ENCODE measurements around the gene ZNF746.
"Not testable (repeated sequence)": the region's sequence is repeated elsewhere in the genome, so short reads cannot be mapped to it uniquely, and the experiment has no call there.

Gene ZNF746

DNA sequence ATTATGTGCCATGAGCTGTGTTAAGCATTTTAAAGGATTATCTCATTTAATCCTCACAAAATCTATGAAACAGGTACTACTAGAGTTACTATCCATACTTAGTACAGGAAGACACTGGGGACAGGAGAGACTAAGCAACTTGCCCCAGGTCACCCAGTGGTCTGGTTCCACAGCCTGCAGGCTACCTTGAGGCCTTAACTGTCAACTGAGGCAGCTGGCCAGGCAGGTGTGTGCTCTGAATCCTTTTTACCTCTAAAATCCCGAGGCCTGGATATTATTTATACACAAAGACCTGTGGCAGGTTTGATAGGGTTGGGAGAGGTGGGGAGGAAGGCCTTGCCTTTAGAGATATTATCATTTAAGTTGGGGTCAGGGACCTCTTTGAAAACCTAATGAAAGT lies 39.8 kb downstream of the ZNF746 start:
- no peak for DNase-seq

DNA sequence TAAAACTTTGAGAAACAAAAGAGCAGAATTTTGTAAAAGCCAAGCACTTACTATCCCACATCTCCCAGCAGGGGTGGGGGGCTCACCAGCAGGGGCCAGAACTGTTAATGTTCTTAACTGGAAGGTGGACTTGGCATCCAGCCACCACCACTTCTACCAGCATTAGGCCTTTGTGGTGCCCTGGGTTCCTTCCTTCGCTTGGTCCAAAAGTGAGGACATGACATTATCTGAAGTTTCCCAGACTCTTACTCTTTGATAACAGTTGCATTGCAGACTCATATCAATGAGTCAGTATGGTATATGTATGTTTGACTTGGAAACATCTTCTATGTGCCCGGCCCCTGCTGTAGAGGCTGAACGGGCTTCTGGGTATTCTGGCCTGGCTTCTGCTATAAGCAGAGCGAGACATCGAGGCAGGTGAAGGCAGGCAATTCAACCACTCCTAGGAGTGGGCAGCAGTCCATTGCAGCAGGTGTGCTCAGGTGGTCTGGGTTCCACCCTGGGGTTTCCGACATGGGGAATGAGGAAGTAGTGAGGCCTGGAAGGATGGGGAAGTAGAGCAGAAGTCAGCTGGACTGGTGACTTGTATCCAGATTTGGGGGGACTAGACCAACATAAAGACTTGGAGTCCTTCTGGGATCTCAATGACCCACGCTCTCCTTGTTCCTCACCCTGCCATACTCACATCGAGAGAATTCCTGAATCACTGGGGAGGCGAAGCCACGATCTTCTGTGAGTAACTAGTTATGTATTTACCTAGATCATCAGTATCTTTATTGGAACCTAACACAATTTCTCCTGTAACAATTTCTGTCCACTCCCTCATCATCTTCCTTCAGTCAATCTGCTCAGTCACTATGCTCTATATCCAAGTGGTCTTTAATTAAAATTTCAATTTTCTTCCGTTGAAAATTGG lies 40.8 kb downstream of the ZNF746 start:
- DNase-seq = no peak

DNA sequence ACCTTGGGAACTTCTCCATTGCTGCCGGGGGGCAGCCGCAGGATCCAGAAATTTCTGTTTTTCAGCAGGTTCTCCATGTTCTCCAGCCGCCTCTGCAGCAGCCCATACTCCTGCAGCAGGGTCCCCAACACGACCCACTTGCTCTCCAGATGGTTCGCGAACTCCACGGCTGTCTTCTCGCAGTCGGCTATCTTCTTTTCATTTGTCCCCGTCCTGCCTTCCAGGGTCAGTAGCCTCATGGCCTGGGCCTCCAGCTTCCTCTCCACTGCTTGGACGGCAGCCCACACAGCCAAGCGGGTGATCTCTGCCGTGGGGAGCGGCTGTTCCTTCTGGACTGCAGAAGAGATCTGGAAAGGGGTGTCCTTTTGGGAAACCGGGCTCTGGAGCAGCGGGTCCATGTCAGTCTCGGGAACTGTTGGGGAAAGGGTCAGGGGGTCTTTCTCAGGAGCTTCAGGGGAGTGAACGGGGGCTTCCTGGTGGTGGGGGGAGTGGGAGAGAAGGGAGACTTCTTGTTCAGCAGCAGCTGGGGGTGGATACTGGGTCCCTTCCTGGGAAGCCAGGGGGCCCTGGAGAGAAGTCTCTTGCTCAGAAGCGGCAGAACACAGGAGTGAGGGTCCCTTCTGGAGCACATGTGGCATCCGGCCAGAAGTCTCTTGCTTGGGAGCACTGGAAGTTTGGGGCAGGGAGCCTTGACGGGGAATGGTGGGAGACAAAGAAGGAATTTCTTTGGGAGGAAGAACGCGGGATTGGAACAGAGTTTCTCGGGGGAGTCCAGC lies 42.2 kb downstream of the ZNF746 start:
- no peak for DNase-seq

DNA sequence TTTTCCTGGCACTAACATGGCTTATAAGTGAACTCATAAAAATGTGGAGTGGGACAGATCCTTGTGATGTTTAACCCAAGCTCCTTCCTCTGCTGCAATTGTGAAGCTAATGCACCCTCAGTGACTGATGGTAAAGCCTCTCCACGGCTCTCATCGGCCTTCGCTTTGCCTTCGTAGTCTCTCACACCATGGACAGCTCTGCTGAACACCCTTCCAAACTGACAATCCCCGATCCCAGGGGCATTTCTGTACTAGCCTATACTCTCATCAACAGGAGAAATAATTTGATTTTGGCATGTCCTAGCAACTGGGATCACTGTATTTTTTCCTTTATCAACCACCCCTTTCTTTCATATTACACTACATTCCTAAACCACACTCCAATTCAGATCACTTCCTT lies 42.9 kb downstream of the ZNF746 start:
- no peak for DNase-seq

DNA sequence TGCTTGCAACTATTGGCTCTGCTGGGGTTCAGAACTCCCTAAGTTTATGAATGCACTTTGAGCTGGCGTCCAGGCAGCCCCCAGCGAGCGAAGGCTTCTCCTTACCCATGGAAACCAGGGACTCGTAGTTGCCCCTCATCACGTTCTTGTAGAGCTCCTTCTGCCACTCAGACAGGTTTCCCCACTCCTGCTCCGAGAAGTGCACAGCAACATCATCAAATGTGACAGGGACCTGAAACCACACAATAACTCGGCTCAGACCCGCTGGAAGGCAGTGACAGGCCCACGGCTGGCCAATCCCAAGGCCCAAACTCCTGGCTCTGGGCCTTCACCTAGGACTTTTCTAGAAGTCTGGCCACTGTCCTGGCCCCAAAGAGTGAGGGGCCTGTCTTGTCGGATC lies 43.6 kb downstream of the ZNF746 start:
- no peak for DNase-seq

DNA sequence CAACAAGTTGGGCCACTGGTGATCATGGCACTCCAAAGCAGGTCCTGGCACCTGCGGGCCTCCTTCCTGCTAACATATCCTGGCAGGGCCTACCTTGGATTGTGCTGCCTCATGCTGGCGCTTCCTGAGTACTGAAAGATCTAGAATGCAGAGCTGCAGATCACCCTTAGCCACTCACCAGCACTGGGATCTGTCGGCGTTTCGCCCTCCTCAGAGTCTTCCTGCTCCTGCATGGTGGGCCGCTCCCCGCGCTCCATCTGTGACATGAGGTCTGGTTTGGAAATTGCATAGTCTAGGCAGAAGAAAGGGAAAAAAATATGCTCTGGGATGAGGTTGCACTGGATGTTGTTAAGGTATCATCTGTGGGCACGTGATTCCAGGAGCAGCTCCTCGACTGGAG lies 46.8 kb downstream of the ZNF746 start:
- no peak for DNase-seq

DNA sequence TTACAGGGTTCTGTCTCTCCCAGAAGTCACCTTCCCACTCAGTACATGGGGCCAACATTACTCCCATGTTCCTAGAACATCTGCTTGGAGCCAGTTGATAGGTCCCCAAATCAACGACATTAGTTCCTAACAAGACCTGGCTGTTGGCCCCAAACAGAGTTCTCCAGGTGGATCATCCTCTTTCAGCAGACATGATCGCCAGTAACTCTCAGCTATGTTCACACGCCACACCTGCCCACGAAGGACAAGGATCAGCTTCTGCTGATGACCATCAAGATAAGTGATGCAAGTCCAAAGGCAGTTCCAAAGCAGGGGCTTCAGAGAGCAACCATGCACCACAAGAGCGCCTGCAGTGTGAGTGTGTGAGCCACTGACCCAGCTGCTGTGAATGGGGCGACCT lies 47.7 kb downstream of the ZNF746 start:
- no peak for DNase-seq

DNA sequence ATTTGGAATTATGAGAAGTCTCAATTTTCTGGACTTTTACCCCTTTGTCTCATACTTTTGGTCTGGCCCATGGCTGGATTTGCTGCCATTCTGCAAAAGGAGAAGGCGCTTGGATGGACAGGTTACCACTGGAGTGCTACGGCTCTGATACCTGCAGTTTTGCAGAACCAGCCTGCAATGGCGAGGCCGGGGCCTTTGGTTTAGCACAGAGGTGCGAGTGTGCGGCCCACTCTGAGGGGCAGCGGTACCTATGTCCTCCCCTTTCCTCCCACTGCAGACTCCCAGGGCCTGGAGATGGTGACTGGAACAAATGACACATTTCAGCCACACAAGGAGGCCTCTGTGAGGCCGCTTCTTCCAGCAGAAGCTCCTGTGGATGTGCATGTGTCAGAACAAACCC lies 48.6 kb downstream of the ZNF746 start:
- DNase-seq = no peak

DNA sequence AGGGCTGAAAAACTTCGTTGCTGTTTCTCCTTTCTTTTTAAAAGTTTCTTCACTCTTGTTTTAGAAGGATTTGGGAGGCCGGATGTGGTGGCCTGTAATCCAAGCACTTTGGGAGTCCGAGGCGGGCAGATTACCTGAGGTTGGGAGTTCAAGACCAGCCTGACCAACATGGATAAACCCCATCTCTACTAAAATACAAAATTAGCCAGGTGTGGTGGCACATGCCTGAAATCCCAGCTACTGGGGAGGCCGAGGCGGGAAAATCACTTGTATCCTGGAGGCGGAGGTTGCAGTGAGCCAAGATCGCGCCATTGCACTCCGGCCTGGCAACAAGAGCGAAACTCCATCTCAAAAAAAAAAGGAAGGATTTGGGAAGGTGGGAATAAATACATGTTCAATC lies 51.6 kb downstream of the ZNF746 start:
- not testable (repeated sequence) for DNase-seq

DNA sequence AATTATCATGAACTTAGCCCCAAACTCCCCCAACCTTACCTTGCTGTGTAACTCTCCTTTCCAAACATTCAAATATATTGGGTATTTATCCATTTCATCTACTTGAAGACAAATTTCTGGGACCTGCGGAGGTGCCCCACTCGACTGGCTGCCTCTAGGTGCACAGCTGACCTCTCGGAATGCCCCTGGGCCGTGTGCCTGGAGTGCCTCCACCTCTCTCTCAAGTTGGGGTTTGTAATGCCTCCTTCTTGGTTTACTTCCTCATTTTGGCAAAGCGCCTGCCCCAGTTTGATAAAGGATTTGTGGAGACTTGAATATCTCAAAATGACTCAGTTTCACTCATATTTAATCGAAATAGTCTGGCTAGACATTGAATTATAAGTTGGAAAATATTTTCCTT lies 53.3 kb downstream of the ZNF746 start:
- no peak for DNase-seq

DNA sequence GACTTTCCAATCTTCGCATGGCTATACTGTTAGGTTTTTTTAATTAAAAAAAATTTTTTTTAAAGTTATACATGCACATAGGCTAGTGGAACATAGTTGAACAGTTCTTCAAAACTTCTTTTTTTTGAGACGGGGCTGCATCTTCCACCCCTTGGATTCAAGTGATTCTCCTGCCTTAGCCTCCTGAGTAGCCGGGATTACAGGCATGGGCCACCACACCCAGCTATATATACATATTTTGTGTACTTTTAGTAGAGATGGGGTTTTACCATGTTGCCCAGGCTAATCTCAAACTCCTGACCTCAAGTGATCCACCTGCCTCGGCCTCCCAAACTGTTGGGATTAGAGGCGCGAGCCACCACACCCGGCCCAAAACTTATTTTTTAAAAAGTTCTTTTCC lies 54.1 kb downstream of the ZNF746 start:
- no peak for DNase-seq

DNA sequence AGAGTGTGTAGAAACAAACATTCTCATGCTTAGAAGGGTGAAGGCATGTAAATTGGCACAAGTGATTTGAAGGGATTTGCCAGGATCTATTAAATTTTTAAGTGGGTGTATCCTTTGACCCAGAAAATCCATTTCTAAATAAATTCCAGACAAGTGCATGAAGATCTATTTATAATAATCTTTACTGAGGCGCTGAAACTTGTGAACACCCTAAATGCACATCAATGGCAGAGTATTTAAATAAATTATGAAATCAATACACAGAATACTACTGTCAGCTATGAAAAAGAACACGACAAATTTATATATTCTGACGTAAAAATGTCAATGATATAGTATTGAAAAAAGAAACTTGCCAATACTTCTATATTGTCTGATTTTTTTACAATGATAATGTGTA lies 54.7 kb downstream of the ZNF746 start:
- DNase-seq = no peak

DNA sequence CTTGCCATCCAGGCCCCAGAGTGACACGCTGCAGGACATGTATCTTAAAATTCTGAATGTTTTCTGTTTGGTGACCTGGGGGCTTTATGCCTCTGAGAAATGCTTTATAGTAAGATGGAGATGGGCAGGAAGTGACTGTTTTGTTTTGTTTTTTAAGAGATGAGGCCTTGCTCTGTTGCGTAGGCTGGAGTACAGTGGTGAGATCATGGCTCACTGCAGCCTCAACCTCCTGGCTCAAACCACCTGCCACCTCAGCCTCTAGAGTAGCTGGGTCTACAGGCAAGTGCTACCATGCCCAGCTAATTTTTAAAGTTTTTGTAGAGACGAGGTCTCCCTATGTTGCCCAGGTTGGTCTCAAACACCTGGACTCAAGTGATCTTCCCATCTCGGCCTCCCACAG lies 57.4 kb downstream of the ZNF746 start:
- DNase-seq = no peak

DNA sequence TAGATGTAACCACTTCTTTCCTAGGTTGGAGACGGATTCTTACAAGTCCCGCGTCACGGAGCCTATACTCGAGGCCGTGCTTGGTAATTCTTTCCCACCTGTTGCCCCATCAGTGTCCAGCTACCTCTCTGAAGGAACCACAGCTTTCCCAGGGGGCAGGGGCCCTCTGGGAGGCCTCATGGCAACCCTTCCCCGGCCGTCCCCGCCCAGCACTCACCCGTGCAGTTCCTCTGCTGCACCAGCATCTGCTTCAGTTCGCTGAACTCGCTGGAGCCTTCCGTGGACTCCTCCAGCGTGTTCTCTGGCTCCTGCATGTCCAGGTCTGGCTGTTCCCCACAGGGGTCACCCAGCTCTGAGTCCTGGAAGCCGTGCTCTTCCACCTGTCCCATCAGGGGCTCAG lies 61.3 kb downstream of the ZNF746 start:
- no peak for DNase-seq

DNA sequence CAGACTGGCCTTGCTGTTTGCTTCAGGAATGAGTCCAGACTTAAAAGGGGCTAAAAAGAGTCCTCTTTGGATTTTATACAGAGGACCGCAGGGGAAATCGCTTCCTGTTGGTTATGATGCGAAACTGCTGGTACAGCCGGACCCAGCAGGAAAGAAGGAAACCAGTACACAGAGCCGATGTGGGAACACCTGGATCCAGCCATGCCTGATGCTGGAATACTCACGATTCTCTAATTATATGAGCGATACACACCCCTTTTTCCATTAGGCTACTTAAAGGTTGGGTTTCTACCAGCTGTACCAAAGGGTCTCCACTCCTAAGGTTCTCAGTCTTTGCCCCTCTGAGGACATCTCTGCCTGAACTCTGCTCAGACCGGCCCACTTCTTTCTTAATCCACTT lies 64.5 kb downstream of the ZNF746 start:
- no peak for DNase-seq

DNA sequence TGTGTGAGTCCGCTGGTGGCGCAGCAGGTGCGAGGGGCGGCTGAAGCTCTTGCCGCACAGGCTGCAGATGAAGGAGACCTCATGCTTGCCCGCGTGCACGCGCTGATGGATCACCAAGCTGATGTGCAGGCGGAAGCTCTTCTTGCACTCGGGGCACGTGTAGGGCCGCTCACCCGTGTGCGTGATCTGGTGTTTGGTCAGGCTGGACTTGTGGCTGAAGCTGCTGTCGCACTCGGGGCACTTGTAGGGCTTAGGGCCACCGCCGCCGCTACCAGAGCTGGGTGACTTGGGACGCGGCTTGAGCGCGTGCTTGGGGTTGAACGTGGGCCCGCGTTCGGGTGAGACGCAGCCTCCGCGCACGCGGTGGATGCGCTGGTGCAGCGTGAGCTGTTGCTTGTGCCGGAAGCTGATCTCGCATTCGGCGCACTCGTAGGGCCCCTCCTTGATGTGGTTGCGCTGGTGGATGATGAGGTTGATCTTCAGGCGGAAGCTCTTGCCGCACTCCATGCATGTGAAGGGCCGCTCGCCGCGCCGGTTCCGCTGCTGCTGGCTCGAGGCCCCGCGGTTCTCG lies 65.4 kb downstream of the ZNF746 start:
- no peak for DNase-seq

DNA sequence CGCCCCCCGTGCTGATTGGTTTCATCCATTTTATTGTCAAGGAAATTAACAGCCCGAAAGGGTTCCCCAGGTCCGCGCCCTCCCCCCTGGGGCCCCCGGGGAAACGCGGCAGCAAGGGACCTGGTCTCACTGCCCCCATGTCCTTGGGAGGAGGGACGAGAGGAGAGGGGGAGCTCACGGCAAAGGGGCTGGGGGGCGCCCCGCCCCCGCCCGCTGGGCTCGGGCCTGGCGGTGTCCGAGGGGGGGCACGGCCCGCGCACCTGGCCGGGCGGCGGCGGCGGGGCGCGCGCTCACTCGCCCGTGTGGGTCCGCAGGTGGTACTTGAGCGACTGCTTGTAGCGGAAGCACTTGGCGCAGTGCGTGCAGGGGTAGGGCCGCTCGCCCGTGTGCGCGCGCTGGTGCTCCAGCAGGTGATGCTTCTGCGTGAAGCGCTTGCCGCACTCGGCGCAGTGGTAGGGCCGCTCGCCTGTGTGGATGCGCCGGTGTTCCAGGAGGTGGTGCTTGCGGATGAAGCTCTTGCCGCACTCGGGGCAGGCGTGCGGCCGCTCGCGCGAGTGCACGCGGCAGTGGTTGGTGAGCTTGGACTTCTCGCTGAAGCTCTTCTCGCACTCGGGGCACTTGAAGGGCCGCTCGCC lies 66.0 kb downstream of the ZNF746 start:
- DNase-seq = no peak

DNA sequence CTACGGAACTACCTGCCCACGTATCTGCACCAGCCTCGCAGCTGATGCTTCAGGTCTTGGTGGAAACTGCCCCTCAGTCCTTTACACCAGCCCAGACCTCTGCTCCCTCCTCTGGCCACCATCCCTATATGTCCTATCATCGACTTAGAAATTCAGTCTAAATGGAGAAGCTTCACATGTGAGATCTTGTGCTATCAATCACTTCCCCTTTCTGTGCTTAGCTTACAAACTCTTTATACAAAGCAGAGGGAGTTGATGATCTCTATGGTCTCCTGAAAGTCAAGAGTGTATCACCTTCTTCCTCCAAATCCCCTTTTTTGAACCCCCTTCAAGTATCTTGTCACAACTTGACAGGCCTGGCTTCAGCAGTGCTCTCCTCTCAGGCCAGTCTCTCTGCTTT lies 67.4 kb downstream of the ZNF746 start:
- DNase-seq = no peak

DNA sequence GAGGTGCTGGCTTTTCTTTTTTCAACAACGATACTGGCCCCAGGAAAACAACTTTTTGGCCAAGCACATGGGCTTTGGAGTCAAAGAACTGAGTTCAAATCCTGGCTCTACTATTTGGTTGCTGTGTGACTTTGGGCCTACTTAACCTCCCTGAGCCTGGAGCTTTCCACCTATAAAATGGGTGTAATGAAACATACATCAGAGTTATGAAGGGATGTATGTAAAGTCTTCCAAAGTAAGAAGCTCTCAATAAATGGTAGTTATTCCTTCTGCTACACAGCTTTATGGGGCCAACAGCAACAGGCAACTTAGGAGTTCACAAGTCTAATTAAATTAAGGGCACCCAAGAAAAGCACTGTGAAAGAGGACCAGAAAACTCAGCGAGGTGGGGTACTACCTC lies 69.7 kb downstream of the ZNF746 start:
- DNase-seq = no peak

DNA sequence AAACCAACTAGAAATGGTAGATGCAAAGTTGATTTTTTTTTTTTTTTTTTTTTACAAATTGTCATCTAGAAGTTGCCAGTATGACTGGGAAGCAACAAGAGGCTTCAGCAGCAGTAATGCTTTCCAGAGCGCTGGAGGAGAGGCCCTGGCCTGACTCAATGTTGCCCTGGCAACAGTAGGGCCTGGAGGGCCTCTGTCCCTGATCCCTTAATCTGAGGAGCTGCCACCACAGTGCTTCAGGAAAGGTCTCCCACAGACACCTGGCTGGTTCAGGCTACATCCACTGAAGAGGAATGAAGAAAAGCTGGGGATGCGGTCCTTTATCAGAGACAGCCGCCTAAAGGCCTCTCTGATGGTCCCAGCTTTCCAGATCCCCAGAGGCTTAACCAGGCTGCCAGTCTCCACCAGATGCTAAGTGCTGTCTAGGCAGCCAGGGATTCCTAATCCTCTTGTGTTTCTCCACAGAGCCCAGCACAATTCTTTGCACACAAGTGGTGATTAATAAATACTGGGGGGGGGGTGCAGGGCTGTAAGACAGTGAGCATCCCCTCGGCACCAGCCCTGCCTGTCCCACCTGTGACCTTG lies 70.4 kb downstream of the ZNF746 start:
- DNase-seq = no peak

DNA sequence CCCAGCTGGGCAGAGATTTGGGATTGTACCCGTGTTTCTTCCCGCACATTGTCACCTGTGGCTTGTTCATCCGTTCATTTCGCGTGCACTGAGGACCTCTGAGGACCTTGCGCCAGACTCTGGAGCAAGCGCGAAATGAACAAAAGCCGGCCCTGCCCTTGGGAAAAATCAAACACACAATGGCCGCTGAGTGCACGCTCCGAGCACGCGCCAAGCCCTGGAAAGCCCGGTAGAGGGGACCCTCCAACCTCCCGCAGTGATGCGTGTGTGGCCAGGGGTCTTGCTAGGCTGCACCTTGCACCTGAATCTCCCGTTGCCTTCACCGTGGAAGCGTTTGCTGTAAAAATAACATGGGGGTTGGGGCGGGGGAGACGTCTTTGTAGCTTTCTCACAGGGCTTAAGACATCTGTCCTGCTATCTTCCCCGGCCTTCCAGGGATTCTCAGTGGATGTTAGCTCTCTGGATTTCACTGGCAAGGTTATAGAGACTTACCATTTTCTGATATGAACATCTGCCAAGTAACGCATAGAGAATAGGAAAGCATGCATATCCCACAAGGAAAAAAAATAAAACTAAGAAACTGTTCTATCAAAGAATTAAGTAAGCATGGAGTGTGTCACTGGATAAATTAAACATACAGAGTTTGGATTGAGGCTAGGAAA lies 74.0 kb downstream of the ZNF746 start:
- DNase-seq = no peak

DNA sequence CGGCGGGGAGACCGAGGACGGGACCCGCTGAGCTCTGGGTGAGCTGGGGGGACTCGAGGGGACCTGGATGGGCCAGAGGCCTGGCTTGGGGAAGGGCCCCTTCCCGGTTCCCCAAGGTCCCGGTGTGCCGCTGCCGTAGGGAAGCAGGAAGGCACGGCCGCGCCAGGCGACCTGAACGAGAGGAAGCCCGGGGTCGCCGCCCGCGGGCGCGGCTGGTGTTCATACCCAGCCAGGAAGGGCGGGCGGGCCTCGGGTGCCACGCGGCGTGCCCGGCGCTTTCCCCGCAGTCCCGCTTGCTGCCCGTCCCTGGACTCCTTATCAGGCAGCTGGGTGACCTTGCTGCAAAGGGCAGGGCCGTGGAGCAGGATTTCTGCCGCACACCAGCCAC lies 74.7 kb downstream of the ZNF746 start:
- no peak for DNase-seq
